OCI-LY7 (cell line): ENCODE results near the gene FCHO2.

Experiments used
- EZH2phosphoT487 ChIP-seq: fragments of 200-600 bp; sonication (generic); IDR thresholded peaks from 2 replicates; pipeline ENCODE4 v1.6.1; 2018; ENCODE audit warnings: low read depth, borderline replicate concordance, mild to moderate bottlenecking, mixed run types, antibody characterized with exemption, low read length, moderate library complexity, mixed read lengths
- TF ChIP-seq, protein P1 (sequence below): fragments of 200-600 bp; sonication (generic); conservative IDR thresholded peaks from 2 replicates; pipeline ENCODE4 v1.5.1; 2014; ENCODE audit warnings: mild to moderate bottlenecking, antibody characterized with exemption, low read length, moderate library complexity, mixed read lengths

DNA sequence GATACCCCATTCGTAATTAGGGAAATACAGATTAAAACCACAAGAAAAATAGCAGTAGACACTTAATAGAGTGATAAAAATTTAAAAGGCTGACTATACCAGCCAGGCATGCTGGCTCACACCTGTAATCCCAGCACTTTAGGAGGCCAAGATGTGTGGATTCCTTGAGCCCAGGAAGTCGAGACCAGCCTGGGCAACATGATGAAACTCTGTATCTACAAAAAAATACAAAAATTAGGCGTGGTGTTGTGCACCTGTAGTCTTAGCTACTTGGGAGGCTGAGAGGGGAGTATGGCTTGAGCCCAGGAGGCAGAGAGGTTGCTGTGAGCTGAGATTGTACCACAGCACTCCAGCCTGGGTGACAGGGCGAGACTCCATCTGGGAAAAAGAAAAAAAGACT lies 72.0 kb downstream of the FCHO2 start:
- TF ChIP-seq, protein P1, sequence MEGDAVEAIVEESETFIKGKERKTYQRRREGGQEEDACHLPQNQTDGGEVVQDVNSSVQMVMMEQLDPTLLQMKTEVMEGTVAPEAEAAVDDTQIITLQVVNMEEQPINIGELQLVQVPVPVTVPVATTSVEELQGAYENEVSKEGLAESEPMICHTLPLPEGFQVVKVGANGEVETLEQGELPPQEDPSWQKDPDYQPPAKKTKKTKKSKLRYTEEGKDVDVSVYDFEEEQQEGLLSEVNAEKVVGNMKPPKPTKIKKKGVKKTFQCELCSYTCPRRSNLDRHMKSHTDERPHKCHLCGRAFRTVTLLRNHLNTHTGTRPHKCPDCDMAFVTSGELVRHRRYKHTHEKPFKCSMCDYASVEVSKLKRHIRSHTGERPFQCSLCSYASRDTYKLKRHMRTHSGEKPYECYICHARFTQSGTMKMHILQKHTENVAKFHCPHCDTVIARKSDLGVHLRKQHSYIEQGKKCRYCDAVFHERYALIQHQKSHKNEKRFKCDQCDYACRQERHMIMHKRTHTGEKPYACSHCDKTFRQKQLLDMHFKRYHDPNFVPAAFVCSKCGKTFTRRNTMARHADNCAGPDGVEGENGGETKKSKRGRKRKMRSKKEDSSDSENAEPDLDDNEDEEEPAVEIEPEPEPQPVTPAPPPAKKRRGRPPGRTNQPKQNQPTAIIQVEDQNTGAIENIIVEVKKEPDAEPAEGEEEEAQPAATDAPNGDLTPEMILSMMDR: no peak
- TF ChIP-seq EZH2phosphoT487: no peak
